ENCODE data around the gene ITM2A. TPM values are rescaled to one million over a fixed set of nuclear protein-coding genes. Genes with fewer than 3 reads are reported as not detected.

ITM2A gene
- total RNA-seq (2021), result 27.1 and 29.9 TPM in 2 replicates
- long read RNA-seq, transcript ITM2A-201 (6 exons, 1,641 nt), result major isoform, 88 of 102 reads
- long read RNA-seq, partial matches to known transcripts, result 0 of 102 reads
- long read RNA-seq, other reads (novel, unspliced or antisense), result 9 of 102 reads

DNA sequence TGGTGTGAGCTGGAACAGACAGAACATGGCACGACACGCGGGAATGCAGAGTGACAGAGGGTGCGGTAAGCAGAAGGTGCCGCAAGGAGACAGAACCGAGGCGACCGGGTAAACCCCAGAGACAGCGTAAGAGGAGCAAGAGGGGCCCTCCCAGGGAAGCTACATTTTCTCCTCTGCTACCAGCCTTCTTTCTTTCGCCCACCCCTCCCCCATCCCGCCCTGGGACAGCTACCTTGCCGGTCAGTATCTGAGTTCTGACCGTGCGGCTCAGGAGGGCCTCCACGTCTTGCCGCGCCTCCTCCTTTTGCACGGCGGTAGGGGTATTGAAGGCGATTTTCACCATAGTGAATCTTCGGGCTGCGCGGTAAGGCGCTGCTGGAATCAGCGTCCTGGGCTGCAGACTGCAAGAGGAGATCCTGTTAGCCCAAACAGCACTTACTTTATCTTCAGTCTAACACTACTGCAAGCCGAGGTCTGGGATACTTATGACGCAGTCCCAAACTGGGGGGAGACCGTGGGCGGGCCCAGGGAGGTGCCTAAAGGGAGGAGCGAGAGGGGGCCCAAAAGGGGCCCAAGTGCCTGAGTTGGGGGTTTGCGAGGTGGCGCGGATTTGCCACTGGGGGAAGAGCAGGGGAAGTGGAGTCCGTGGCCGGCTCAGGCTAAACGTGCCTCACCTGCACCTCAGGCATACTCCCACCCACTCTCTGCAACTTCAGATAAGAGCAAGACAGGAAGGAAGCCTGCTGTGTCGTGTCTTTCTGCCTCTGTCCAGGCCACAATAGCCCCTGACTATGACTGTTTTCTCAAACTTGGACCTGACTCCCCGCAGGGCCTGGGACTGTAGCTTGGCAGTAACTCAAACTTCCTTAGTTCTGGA lies at the start of gene ITM2A:
TSS of gene ITM2A (minus strand) at position 462 of the 877 bp plus-strand sequence. CDS start at position 343, 119 bp downstream.
- Mint-ChIP-seq H3K27me3 (ENCODE audit: low read depth) (no peaks in the 10 kb centered on the region), H3K9me3 (peaks cover 47 to 57% of the 10 kb centered on the region in 2 experiments), H3K4me3 (peak within 1 kb of the TSS; percentile 72 to 89), H3K27ac (peak within 1 kb of the TSS; percentile 48 to 97 (median 96); a peak in 6 of 7 replicates), H3K4me1 (peaks cover 24 to 29% of the 10 kb centered on the region in 2 experiments), H3K36me3 (ENCODE audit: insufficient read depth in 1 of 3, low read depth in 3 of 3) (peaks cover 0 to 4% (median 2%) of the 10 kb centered on the region in 3 experiments; a peak in 3 of 7 replicates)
- no peaks in the 10 kb centered on the region for H3K79me2 ChIP-seq (ENCODE audit: insufficient read depth, low read length)
- H3K4me2 ChIP-seq (ENCODE audit: insufficient read depth, insufficient read length, low read length), result peak within 1 kb of the TSS; percentile 64
- no peak within 1 kb of the TSS for H4K91ac ChIP-seq (ENCODE audit: insufficient read length, low read depth, low read length)
- H3K9ac ChIP-seq (ENCODE audit: extremely low read depth, insufficient read length, low read length), result peak within 1 kb of the TSS; percentile 38
- no peak within 1 kb of the TSS for H3K23ac ChIP-seq (ENCODE audit: insufficient read length, low read depth, low read length)
- peak within 1 kb of the TSS; percentile 1 for H3K18ac ChIP-seq (ENCODE audit: insufficient read length, low read depth, low read length)
- H2BK20ac ChIP-seq (ENCODE audit: low read depth, low read length, poor library complexity, severe bottlenecking), result no peak within 1 kb of the TSS
- peaks cover 13% of the 10 kb centered on the region for H3K23me2 ChIP-seq (ENCODE audit: insufficient read length, low read depth, low read length, poor library complexity, severe bottlenecking)
- no peaks in the 10 kb centered on the region for H3K79me1 ChIP-seq (ENCODE audit: insufficient read depth, low read depth, low read length, poor library complexity, severe bottlenecking)
- H4K20me1 ChIP-seq (ENCODE audit: control insufficient read depth, insufficient read depth, insufficient read length), result no peaks in the 10 kb centered on the region
- H3T11ph ChIP-seq (ENCODE audit: low read length), result no peak within 1 kb of the TSS
- no CpG with 5 or more reads among the region's 38 CpGs for WGBS (ENCODE audit: extremely low coverage, insufficient read length, low lambda C conversion rate)
- H4K8ac ChIP-seq (replicated peaks; ENCODE audit: insufficient read length, low read depth, low read length), result no peak within 1 kb of the TSS
- H2BK15ac ChIP-seq (ENCODE audit: low read depth, low read length), result no peak within 1 kb of the TSS
- no peak within 1 kb of the TSS for H2BK5ac ChIP-seq (ENCODE audit: insufficient read length, low read length)
- peaks cover 5% of the 10 kb centered on the region for H3K9me3 ChIP-seq (ENCODE audit: control insufficient read depth, low read depth, low read length)
- H2BK120ac ChIP-seq (ENCODE audit: low read depth, low read length, poor library complexity, severe bottlenecking), result no peak within 1 kb of the TSS
- TF ChIP-seq, protein P1, sequence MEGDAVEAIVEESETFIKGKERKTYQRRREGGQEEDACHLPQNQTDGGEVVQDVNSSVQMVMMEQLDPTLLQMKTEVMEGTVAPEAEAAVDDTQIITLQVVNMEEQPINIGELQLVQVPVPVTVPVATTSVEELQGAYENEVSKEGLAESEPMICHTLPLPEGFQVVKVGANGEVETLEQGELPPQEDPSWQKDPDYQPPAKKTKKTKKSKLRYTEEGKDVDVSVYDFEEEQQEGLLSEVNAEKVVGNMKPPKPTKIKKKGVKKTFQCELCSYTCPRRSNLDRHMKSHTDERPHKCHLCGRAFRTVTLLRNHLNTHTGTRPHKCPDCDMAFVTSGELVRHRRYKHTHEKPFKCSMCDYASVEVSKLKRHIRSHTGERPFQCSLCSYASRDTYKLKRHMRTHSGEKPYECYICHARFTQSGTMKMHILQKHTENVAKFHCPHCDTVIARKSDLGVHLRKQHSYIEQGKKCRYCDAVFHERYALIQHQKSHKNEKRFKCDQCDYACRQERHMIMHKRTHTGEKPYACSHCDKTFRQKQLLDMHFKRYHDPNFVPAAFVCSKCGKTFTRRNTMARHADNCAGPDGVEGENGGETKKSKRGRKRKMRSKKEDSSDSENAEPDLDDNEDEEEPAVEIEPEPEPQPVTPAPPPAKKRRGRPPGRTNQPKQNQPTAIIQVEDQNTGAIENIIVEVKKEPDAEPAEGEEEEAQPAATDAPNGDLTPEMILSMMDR (conservative IDR thresholded peaks at IDR 0.05), result no peak
- H3K4me1 ChIP-seq (ENCODE audit: insufficient read depth, low read length), result no peaks in the 10 kb centered on the region
- H2AFZ ChIP-seq (ENCODE audit: low read length), result no peak within 1 kb of the TSS
- H3K56ac ChIP-seq (ENCODE audit: insufficient read length, low read depth, low read length), result no peak within 1 kb of the TSS
- peak; percentile 60 for DNase-seq
- no peak within 1 kb of the TSS for H2BK12ac ChIP-seq (ENCODE audit: insufficient read length, low read depth, low read length)
- no peak within 1 kb of the TSS for H3K4ac ChIP-seq (ENCODE audit: low read depth, low read length)
- no peak within 1 kb of the TSS for H4K5ac ChIP-seq (ENCODE audit: insufficient read length, low read depth, low read length)
- no peak within 1 kb of the TSS for H3K27ac ChIP-seq (ENCODE audit: insufficient read length, low read depth, low read length)
- peak within 1 kb of the TSS; percentile 8 for H3K14ac ChIP-seq (ENCODE audit: insufficient read depth, low read length)
- no peaks in the 10 kb centered on the region for H3K27me3 ChIP-seq (ENCODE audit: insufficient read depth, low read length)
- no peak within 1 kb of the TSS for H2AK5ac ChIP-seq (ENCODE audit: insufficient read length, low read length)

Measured in H9 (cell line).